Diencephalon (tissue), 1 donor: ENCODE measurements around the gene TBC1D13. TPM values are rescaled to one million over a fixed set of nuclear protein-coding genes. Genes with fewer than 3 reads are reported as not detected.

ENCODE experiments used
- small RNA-seq: library from RNA; depleted of rRNA; stranded (forward); fragments of <200 nt; gene quantifications from one replicate; pipeline ENCODE3, GENCODE V24; 2014
- total RNA-seq: library from RNA; depleted of rRNA; stranded (reverse); fragments of >200 nt; gene quantifications from one replicate; pipeline ENCODE4 v1.2.3, GENCODE V29; 2014

The TBC1D13 gene
- 13.1 TPM for total RNA-seq

GRCh38 chr9:128786681-128787601 is at the start of gene TBC1D13:
TBC1D13 (plus strand) TSS chr9:128787253; CDS start chr9:128787354, 101 bp downstream.

GRCh38 chr9:128771745-128772519 is 15.1 kb upstream of the TBC1D13 start, which contains the start of gene ZER1:
ZER1 (minus strand) TSS chr9:128771927; CDS start chr9:128755565, 16,362 bp downstream.

GRCh38 chr9:128818099-128818838 is 31.2 kb downstream of the TBC1D13 start, which contains the start of gene ENDOG:
ENDOG (plus strand) TSS chr9:128818500; CDS start chr9:128818685, 185 bp downstream.

GRCh38 chr9:128829477-128830251 is 42.6 kb downstream of the TBC1D13 start, which contains the start of gene SPOUT1:
SPOUT1 (minus strand) TSS chr9:128829794; CDS start chr9:128829780, 14 bp downstream.

Small RNA genes lying within 50 kb of the gene (small RNA-seq; reads per million reads assigned to genes)
- gene RF00017: not detected

Other genes starting within 250 kb of the TBC1D13 start
- 867 TPM for gene SPTAN1, start 234.7 kb upstream of the TBC1D13 start, total RNA-seq
- gene DYNC2I2, start 130.4 kb upstream of the TBC1D13 start, total RNA-seq: 37.8 TPM
- gene SET, start 98.0 kb upstream of the TBC1D13 start, total RNA-seq: 418 TPM
- 0.92 TPM for gene PKN3, start 84.8 kb upstream of the TBC1D13 start, total RNA-seq
- gene ZDHHC12, start 63.1 kb upstream of the TBC1D13 start, total RNA-seq: 4.4 TPM
- gene ZER1, start 15.3 kb upstream of the TBC1D13 start, total RNA-seq: 34.8 TPM
- gene ENDOG, start 31.2 kb downstream of the TBC1D13 start, total RNA-seq: 19.8 TPM
- gene SPOUT1, start 42.5 kb downstream of the TBC1D13 start, total RNA-seq: 20.5 TPM
- 9.0 TPM for gene KYAT1, start 94.7 kb downstream of the TBC1D13 start, total RNA-seq
- 30.9 TPM for gene LRRC8A, start 94.9 kb downstream of the TBC1D13 start, total RNA-seq
- 2.1 TPM for gene PHYHD1, start 133.7 kb downstream of the TBC1D13 start, total RNA-seq
- 20.5 TPM for gene DOLK, start 160.3 kb downstream of the TBC1D13 start, total RNA-seq
- 33.4 TPM for gene NUP188, start 160.4 kb downstream of the TBC1D13 start, total RNA-seq
- 66.4 TPM for gene SH3GLB2, start 241.1 kb downstream of the TBC1D13 start, total RNA-seq
- gene MIGA2, start 249.4 kb downstream of the TBC1D13 start, total RNA-seq: 23.8 TPM